HepG2 (cell line): ENCODE results near the gene ZMYM3. TPM values are rescaled to one million over a fixed set of nuclear protein-coding genes. Genes with fewer than 3 reads are reported as not detected.

Source experiments
- FOXC1 ChIP-seq: sonication (generic); formaldehyde crosslinking; IDR thresholded peaks from 2 replicates; pipeline ENCODE4 v1.8.0; 2022; ENCODE audit warnings: mild to moderate bottlenecking, missing genetic modification reagents, borderline replicate concordance
- HNF4A ChIP-seq: sonication (generic); formaldehyde crosslinking; IDR thresholded peaks from 2 replicates; pipeline ENCODE4 v1.4.0; 2020; ENCODE audit warnings: missing genetic modification reagents
- HNRNPK ChIP-seq: fragments of 200-400 bp; formaldehyde crosslinking; IDR thresholded peaks from 2 replicates; pipeline ENCODE4 v1.6.1; 2018; ENCODE audit warnings: low read length, low read depth, moderate library complexity, mild to moderate bottlenecking; ENCODE audit not compliant: poor library complexity, severe bottlenecking
- IRX3 ChIP-seq: sonication (generic); formaldehyde crosslinking; IDR thresholded peaks from 2 replicates; pipeline ENCODE4 v1.8.1; 2023; ENCODE audit warnings: mild to moderate bottlenecking, low read depth, missing genetic modification reagents, borderline replicate concordance
- ZNF432 ChIP-seq: sonication (generic); formaldehyde crosslinking; IDR thresholded peaks from 2 replicates; pipeline ENCODE4 v1.5.0; 2020; ENCODE audit warnings: missing genetic modification reagents, mild to moderate bottlenecking, borderline replicate concordance
- polyA plus RNA-seq, 8 experiments: library from polyadenylated mRNA; depleted of rRNA in 3 of 8; stranded (reverse) in 7 of 8; unstranded in 1 of 8; fragments of >200 nt; fragmentation: Illumina TruSeq in 4 of 8; extraction: Trizol in 4 of 8; gene quantifications; 2 replicates each; pipeline versions ENCODE4 v1.2.1 to v1.2.3, GENCODE V29; 2011 to 2016; ENCODE audit warnings: low read depth in 4 of 8, missing spikeins in 1 of 8, mixed read lengths in 1 of 8; ENCODE audit not compliant: insufficient read depth in 1 of 8
- total RNA-seq, 5 experiments: library from RNA; depleted of rRNA; stranded (reverse); fragments of >200 nt; fragmentation: Illumina TruSeq; extraction: Trizol; gene quantifications; 2 replicates each; pipeline ENCODE4 v1.2.3, GENCODE V29; 2016; ENCODE audit warnings: low read depth in 1 of 5
- TF ChIP-seq, protein P1 (sequence below), 2 experiments: IDR thresholded peaks; 2 replicates each; pipeline ENCODE4 v1.6.1; 2011 to 2012; ENCODE audit warnings: low read length in 2 of 2, borderline replicate concordance in 1 of 2, low read depth in 1 of 2, mild to moderate bottlenecking in 1 of 2, moderate library complexity in 1 of 2
- TF ChIP-seq, protein P2 (sequence below): IDR thresholded peaks from 2 replicates; pipeline ENCODE4 v1.6.1; 2016; ENCODE audit warnings: mild to moderate bottlenecking
- TF ChIP-seq, protein P3 (sequence below): sonication (generic); formaldehyde crosslinking; IDR thresholded peaks from 2 replicates; pipeline ENCODE4 v1.4.0; 2020; ENCODE audit warnings: missing genetic modification reagents, borderline replicate concordance
- TF ChIP-seq, protein P4 (sequence below): sonication (generic); formaldehyde crosslinking; IDR thresholded peaks from 2 replicates; pipeline ENCODE4 v1.5.0; 2020; ENCODE audit warnings: missing genetic modification reagents, mild to moderate bottlenecking, borderline replicate concordance

The ZMYM3 gene
- total and polyA plus RNA-seq, 2 of the 13 experiments (the other 11 are each of a cell fraction or from before 2014, with no cell fraction given) = 26.4 to 35.4 TPM

DNA sequence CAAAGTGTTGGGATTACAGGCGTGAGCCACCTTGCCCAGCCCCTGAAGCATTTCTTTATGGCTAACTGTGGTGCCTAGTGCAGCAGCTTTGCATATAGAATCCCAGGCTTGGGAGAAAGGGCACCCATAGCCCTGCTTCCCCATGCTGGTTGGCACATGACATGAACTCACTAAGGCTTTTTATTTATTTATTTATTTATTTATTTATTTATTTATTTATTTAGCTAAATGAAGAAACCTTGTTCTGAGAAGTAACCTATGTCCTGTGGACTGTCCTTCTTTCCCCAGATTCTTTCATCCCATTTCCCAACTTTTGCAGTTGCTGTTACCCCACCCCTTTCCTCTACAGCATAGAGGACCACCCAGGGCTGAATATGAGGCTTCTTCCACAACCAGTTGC lies 32.8 kb downstream of the ZMYM3 start (continued):
- TF ChIP-seq, protein P1, sequence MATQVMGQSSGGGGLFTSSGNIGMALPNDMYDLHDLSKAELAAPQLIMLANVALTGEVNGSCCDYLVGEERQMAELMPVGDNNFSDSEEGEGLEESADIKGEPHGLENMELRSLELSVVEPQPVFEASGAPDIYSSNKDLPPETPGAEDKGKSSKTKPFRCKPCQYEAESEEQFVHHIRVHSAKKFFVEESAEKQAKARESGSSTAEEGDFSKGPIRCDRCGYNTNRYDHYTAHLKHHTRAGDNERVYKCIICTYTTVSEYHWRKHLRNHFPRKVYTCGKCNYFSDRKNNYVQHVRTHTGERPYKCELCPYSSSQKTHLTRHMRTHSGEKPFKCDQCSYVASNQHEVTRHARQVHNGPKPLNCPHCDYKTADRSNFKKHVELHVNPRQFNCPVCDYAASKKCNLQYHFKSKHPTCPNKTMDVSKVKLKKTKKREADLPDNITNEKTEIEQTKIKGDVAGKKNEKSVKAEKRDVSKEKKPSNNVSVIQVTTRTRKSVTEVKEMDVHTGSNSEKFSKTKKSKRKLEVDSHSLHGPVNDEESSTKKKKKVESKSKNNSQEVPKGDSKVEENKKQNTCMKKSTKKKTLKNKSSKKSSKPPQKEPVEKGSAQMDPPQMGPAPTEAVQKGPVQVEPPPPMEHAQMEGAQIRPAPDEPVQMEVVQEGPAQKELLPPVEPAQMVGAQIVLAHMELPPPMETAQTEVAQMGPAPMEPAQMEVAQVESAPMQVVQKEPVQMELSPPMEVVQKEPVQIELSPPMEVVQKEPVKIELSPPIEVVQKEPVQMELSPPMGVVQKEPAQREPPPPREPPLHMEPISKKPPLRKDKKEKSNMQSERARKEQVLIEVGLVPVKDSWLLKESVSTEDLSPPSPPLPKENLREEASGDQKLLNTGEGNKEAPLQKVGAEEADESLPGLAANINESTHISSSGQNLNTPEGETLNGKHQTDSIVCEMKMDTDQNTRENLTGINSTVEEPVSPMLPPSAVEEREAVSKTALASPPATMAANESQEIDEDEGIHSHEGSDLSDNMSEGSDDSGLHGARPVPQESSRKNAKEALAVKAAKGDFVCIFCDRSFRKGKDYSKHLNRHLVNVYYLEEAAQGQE (IDR thresholded peaks at IDR 0.05; ENCODE audit: borderline replicate concordance in 1 of 2, low read depth in 1 of 2, low read length in 2 of 2) = no peak
- no peak for TF ChIP-seq HNRNPK
- TF ChIP-seq HNF4A (CRISPR knock-in tag) = no peak
- TF ChIP-seq, protein P2, sequence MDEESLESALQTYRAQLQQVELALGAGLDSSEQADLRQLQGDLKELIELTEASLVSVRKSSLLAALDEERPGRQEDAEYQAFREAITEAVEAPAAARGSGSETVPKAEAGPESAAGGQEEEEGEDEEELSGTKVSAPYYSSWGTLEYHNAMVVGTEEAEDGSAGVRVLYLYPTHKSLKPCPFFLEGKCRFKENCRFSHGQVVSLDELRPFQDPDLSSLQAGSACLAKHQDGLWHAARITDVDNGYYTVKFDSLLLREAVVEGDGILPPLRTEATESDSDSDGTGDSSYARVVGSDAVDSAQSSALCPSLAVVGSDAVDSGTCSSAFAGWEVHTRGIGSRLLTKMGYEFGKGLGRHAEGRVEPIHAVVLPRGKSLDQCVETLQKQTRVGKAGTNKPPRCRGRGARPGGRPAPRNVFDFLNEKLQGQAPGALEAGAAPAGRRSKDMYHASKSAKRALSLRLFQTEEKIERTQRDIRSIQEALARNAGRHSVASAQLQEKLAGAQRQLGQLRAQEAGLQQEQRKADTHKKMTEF (CRISPR knock-in tag) = no peak
- TF ChIP-seq, protein P3, sequence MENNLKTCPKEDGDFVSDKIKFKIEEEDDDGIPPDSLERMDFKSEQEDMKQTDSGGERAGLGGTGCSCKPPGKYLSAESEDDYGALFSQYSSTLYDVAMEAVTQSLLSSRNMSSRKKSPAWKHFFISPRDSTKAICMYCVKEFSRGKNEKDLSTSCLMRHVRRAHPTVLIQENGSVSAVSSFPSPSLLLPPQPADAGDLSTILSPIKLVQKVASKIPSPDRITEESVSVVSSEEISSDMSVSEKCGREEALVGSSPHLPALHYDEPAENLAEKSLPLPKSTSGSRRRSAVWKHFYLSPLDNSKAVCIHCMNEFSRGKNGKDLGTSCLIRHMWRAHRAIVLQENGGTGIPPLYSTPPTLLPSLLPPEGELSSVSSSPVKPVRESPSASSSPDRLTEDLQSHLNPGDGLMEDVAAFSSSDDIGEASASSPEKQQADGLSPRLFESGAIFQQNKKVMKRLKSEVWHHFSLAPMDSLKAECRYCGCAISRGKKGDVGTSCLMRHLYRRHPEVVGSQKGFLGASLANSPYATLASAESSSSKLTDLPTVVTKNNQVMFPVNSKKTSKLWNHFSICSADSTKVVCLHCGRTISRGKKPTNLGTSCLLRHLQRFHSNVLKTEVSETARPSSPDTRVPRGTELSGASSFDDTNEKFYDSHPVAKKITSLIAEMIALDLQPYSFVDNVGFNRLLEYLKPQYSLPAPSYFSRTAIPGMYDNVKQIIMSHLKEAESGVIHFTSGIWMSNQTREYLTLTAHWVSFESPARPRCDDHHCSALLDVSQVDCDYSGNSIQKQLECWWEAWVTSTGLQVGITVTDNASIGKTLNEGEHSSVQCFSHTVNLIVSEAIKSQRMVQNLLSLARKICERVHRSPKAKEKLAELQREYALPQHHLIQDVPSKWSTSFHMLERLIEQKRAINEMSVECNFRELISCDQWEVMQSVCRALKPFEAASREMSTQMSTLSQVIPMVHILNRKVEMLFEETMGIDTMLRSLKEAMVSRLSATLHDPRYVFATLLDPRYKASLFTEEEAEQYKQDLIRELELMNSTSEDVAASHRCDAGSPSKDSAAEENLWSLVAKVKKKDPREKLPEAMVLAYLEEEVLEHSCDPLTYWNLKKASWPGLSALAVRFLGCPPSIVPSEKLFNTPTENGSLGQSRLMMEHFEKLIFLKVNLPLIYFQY (CRISPR knock-in tag) = no peak
- TF ChIP-seq, protein P4, sequence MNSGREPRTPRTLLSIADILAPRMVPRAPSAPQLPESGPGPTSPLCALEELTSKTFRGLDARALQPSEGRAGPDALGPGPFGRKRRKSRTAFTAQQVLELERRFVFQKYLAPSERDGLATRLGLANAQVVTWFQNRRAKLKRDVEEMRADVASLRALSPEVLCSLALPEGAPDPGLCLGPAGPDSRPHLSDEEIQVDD (CRISPR knock-in tag) = no peak
- no peak for TF ChIP-seq FOXC1 (CRISPR knock-in tag)
- TF ChIP-seq ZNF432 (CRISPR knock-in tag) = no peak
- no peak for TF ChIP-seq IRX3 (CRISPR knock-in tag)
